ENCODE measurements around the gene NRARP. TPM values are rescaled to one million over a fixed set of nuclear protein-coding genes. Genes with fewer than 3 reads are reported as not detected.

The NRARP gene
- total and polyA plus RNA-seq, 2 of the 13 experiments (the other 11 are each of a cell fraction or from before 2014, with no cell fraction given), result 0.22 to 0.46 TPM

GRCh38 chr9:137277329-137278041, 24.6 kb downstream of the NRARP start, which contains the start of gene TOR4A (continued):
- no peak for TF ChIP-seq AHDC1 (CRISPR knock-in tag; IDR thresholded peaks at IDR 0.05; ENCODE audit: borderline replicate concordance)
- TF ChIP-seq ZSCAN30 (CRISPR knock-in tag; IDR thresholded peaks at IDR 0.05), result peak; percentile 75; the same call in 1 of the 2 replicates
- peak; percentile 32; the same call in 1 of the 2 replicates for TF ChIP-seq ZNF639 (CRISPR knock-in tag; conservative IDR thresholded peaks at IDR 0.05)
- TF ChIP-seq ZNF552 (CRISPR knock-in tag; IDR thresholded peaks at IDR 0.05; ENCODE audit: borderline replicate concordance), result no peak
- peak; percentile 68; the same call in 1 of the 2 replicates for TF ChIP-seq ZNF691 (CRISPR knock-in tag; IDR thresholded peaks at IDR 0.05; ENCODE audit: borderline replicate concordance, low read depth)
- TF ChIP-seq ESRRA (CRISPR knock-in tag; IDR thresholded peaks at IDR 0.05; ENCODE audit: low read depth), result peak; percentile 18; the same call in 1 of the 2 replicates
- peak in 1 of 2 experiments; percentile 85; a peak in 2 of 4 replicates for TF ChIP-seq POLR2A (IDR thresholded peaks at IDR 0.05; ENCODE audit: insufficient read depth in 1 of 2, low read depth in 2 of 2, low read length in 2 of 2)
- peak; percentile 63 for TF ChIP-seq IKZF4 (CRISPR knock-in tag; IDR thresholded peaks at IDR 0.05; ENCODE audit: borderline replicate concordance, low read depth, not compliant biosample characterization)
- TF ChIP-seq ZBTB10 (CRISPR knock-in tag; IDR thresholded peaks at IDR 0.05; ENCODE audit: borderline replicate concordance), result peak; percentile 88
- TF ChIP-seq MAZ (IDR thresholded peaks at IDR 0.05; ENCODE audit: borderline replicate concordance, low read depth, low read length), result peak; percentile 23
- TF ChIP-seq MAZ (CRISPR knock-in tag; IDR thresholded peaks at IDR 0.05; ENCODE audit: low read depth), result peak; percentile 61
- TF ChIP-seq ZNF253 (CRISPR knock-in tag; IDR thresholded peaks at IDR 0.05; ENCODE audit: borderline replicate concordance), result no peak
- TF ChIP-seq ZNF749 (CRISPR knock-in tag; IDR thresholded peaks at IDR 0.05; ENCODE audit: borderline replicate concordance), result 0 out of 2 replicates have a peak, but pooled peaks have one; percentile 13
- TF ChIP-seq ZKSCAN5 (CRISPR knock-in tag; IDR thresholded peaks at IDR 0.05), result peak; percentile 98
